Mesothelial cell of epicardium (in vitro differentiated cells): ENCODE data around the gene EDIL3. TPM values are rescaled to one million over a fixed set of nuclear protein-coding genes. Genes with fewer than 3 reads are reported as not detected.

Experiments used
- DNase-seq, 2 experiments: peaks; one replicate each; pipeline ENCODE4 v3.0.0; 2021; ENCODE audit warnings: low spot score in 2 of 2; ENCODE audit not compliant: unreplicated experiment in 2 of 2
- H3K27ac Mint-ChIP-seq: 2 replicates; pipeline ENCODE4 v1.8.0; 2021; ENCODE audit warnings: mixed read lengths
- H3K27me3 Mint-ChIP-seq: 2 replicates; pipeline ENCODE4 v1.8.0; 2021; ENCODE audit warnings: low read depth, mixed read lengths
- H3K36me3 Mint-ChIP-seq: 2 replicates; pipeline ENCODE4 v1.8.0; 2021; ENCODE audit warnings: mixed read lengths
- H3K4me1 Mint-ChIP-seq: 2 replicates; pipeline ENCODE4 v1.8.0; 2021; ENCODE audit warnings: mixed read lengths
- H3K4me3 Mint-ChIP-seq: 2 replicates; pipeline ENCODE4 v1.8.0; 2021; ENCODE audit warnings: mild to moderate bottlenecking, moderate library complexity, mixed read lengths
- H3K9me3 Mint-ChIP-seq: 2 replicates; pipeline ENCODE4 v1.8.0; 2021; ENCODE audit warnings: mixed read lengths
- CTCF ChIP-seq: fragments of 200-600 bp; sonication (generic); IDR thresholded peaks from one replicate; pipeline ENCODE4 v1.5.0; 2021; ENCODE audit warnings: antibody characterized with exemption; ENCODE audit not compliant: unreplicated experiment
- total RNA-seq: library from RNA; stranded (reverse); gene quantifications from 3 replicates; pipeline ENCODE4 v1.2.1, GENCODE V29; 2021

The EDIL3 gene
- total RNA-seq, 1 donor from 2014 or later: 51.3 TPM

- no peak overlapping the region for H3K27ac Mint-ChIP-seq
- no peaks in the 10 kb centered on the region for H3K27me3 Mint-ChIP-seq
- peaks cover 12% of the 10 kb centered on the region for H3K4me1 Mint-ChIP-seq
- H3K4me3 Mint-ChIP-seq: no peak overlapping the region
- DNase-seq: no peak
- peaks cover under 1% of the 10 kb centered on the region for H3K36me3 Mint-ChIP-seq
- no peak for TF ChIP-seq CTCF
- H3K9me3 Mint-ChIP-seq: no peaks in the 10 kb centered on the region
These were observed 145.2 kb downstream of the EDIL3 start for GRCh38 chr5:84239494-84239893.

- H3K4me3 Mint-ChIP-seq: no peak overlapping the region
- no peaks in the 10 kb centered on the region for H3K27me3 Mint-ChIP-seq
- no peaks in the 10 kb centered on the region for H3K36me3 Mint-ChIP-seq
- no peak for TF ChIP-seq CTCF
- peaks cover 13% of the 10 kb centered on the region for H3K4me1 Mint-ChIP-seq
- no peak overlapping the region for H3K27ac Mint-ChIP-seq
- no peak for DNase-seq
- no peaks in the 10 kb centered on the region for H3K9me3 Mint-ChIP-seq
These were observed 147.6 kb downstream of the EDIL3 start for GRCh38 chr5:84237126-84237525.

- DNase-seq: no peak
- Mint-ChIP-seq H3K4me1 (peaks cover 5% of the 10 kb centered on the region), H3K27ac (no peak overlapping the region), H3K27me3 (no peaks in the 10 kb centered on the region), H3K4me3 (no peak overlapping the region), H3K36me3 (no peaks in the 10 kb centered on the region), H3K9me3 (no peaks in the 10 kb centered on the region)
- no peak for TF ChIP-seq CTCF
These were observed 153.2 kb downstream of the EDIL3 start for GRCh38 chr5:84231433-84231832.

- H3K4me1 Mint-ChIP-seq: peaks cover 5% of the 10 kb centered on the region
- H3K36me3 Mint-ChIP-seq: no peaks in the 10 kb centered on the region
- DNase-seq: no peak
- H3K9me3 Mint-ChIP-seq: no peaks in the 10 kb centered on the region
- TF ChIP-seq CTCF: no peak
- H3K27ac Mint-ChIP-seq: no peak overlapping the region
- H3K4me3 Mint-ChIP-seq: no peak overlapping the region
- no peaks in the 10 kb centered on the region for H3K27me3 Mint-ChIP-seq
These were observed 155.6 kb downstream of the EDIL3 start for GRCh38 chr5:84229045-84229444.

GRCh38 chr5:84228266-84228665 is 156.4 kb downstream of the EDIL3 start:
- no peak for TF ChIP-seq CTCF
- Mint-ChIP-seq H3K9me3 (no peaks in the 10 kb centered on the region), H3K4me3 (no peak overlapping the region), H3K27me3 (no peaks in the 10 kb centered on the region), H3K4me1 (peaks cover 5% of the 10 kb centered on the region), H3K36me3 (no peaks in the 10 kb centered on the region), H3K27ac (no peak overlapping the region)
- DNase-seq: no peak

- TF ChIP-seq CTCF: no peak
- no peaks in the 10 kb centered on the region for H3K27me3 Mint-ChIP-seq
- DNase-seq: no peak
- H3K4me3 Mint-ChIP-seq: no peak overlapping the region
- H3K9me3 Mint-ChIP-seq: no peaks in the 10 kb centered on the region
- no peaks in the 10 kb centered on the region for H3K36me3 Mint-ChIP-seq
- H3K27ac Mint-ChIP-seq: no peak overlapping the region
- H3K4me1 Mint-ChIP-seq: peaks cover 4% of the 10 kb centered on the region
These were observed 157.4 kb downstream of the EDIL3 start for GRCh38 chr5:84227236-84227635.
